ENCODE measurements around the gene RPA3.

DNA sequence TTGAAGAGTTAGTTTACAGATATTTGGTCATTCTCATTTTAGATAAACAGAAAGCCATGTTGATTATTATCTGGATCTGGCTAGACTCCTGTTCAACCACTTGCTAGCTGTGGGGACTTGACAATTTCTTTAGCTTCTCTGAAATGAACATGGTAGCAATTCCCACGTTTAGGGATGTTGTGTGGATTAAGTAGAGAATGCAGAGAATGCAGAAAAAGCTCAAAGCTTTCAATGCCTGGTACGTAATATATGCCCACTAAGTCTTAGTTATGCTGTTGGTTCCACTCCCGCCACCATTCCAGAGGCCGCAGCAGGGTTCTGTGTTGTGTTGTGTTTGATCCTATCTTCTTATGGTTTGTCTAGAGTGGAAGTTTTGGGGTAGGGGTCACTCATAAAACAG lies 39.2 kb upstream of the RPA3 start:
- TF ChIP-seq, protein P1, sequence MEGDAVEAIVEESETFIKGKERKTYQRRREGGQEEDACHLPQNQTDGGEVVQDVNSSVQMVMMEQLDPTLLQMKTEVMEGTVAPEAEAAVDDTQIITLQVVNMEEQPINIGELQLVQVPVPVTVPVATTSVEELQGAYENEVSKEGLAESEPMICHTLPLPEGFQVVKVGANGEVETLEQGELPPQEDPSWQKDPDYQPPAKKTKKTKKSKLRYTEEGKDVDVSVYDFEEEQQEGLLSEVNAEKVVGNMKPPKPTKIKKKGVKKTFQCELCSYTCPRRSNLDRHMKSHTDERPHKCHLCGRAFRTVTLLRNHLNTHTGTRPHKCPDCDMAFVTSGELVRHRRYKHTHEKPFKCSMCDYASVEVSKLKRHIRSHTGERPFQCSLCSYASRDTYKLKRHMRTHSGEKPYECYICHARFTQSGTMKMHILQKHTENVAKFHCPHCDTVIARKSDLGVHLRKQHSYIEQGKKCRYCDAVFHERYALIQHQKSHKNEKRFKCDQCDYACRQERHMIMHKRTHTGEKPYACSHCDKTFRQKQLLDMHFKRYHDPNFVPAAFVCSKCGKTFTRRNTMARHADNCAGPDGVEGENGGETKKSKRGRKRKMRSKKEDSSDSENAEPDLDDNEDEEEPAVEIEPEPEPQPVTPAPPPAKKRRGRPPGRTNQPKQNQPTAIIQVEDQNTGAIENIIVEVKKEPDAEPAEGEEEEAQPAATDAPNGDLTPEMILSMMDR (IDR thresholded peaks at IDR 0.05; ENCODE audit: low read depth, low read length), result no peak
- no peak for TF ChIP-seq EZH2phosphoT487 (IDR thresholded peaks at IDR 0.05; ENCODE audit: low read depth)

Measured in OCI-LY3 (cell line).